Heart left ventricle (tissue), 13 donors: ENCODE data around the gene CBX6.

Experiments
- CTCF ChIP-seq, 12 donors: fragments of 200-600 bp; sonication (generic) in 4 of 12; IDR thresholded peaks; one replicate each; pipeline versions ENCODE4 v1.5.0 to v1.8.0; 2018 to 2022; ENCODE audit warnings: antibody characterized with exemption in 12 of 12, mild to moderate bottlenecking in 5 of 12
- POLR2A ChIP-seq, 2 donors: fragments of 450-650 bp; IDR thresholded peaks; one replicate each; pipeline ENCODE4 v1.6.1; 2017; ENCODE audit warnings: antibody characterized with exemption in 2 of 2, mild to moderate bottlenecking in 2 of 2, moderate library complexity in 2 of 2
- donor health status: ischemic (EF 13 %, LVEDD 7.1; RV severe dilation, severe dysfunction).
- donor health status: DM: no; HTN: yes; CAD: no.
- donor health status: DM: no; HTN: no; CAD: no.
- donor health status: ischemic (EF 25% LVEDD 6.9; RV normal size, moderate dysfunction).
- donor health status: ischemic (EF 25% LVEDD 5.7; RV mildly dilated, moderate dysfunction).
- donor health status: ischemic (EF 35%, LVEDD 5.7; RV mildly dilated, moderate dysfunction).
- donor health status: nonischemic (EF 11% LVEDD 7.7; RV severe dilation, severe dysfunction).
- donor health status: DM: yes; HTN: yes; CAD: no.
- donor health status: PGD.
- donor health status: ischemic (EF 29% LVEDD 5.4; RV normal size, mild dysfunction).
- donor health status: nonischemic (EF 23%, LVEDD 6.1; RV moderate dilation, normal function).

DNA sequence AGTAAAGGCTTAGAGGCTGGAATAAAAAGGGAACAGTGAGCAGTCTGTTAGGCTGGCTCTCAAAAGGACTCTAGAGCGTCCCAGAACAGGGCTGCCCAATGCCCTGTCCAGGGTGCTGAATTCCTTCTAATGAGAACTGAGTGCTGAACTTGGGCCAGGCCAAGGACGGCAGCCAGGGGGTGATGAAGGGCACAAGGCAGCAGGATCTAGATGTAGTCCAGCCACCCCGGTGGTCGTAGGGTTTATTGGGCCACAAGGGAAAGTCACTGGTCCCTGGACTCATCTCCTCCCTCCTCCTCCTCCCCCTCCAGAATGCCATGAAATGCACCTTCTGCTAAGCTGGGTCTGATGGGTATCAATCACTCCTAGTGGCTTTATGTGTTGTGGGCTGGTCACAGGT is 47.4 kb downstream of the CBX6 start:
- TF ChIP-seq POLR2A (IDR thresholded peaks at IDR 0.05): no peak
- TF ChIP-seq CTCF (IDR thresholded peaks at IDR 0.05): peak in 10 of 12 donors; percentile 9 to 56 (median 34)
